Breast epithelium (tissue), 3 donors: ENCODE measurements around the gene SEMA4D.

Experiments used
- POLR2A ChIP-seq: fragments of 450-650 bp; IDR thresholded peaks from one replicate; pipeline ENCODE4 v1.6.1; 2016; ENCODE audit warnings: antibody characterized with exemption, mild to moderate bottlenecking, moderate library complexity
- POLR2AphosphoS5 ChIP-seq, 3 donors: sonication (generic); formaldehyde crosslinking; IDR thresholded peaks; one replicate each; pipeline ENCODE4 v1.6.1; 2017; ENCODE audit warnings: antibody characterized with exemption in 3 of 3
- TF ChIP-seq, protein P1 (sequence below), 3 donors: fragments of 450-650 bp; IDR thresholded peaks; one replicate each; pipeline ENCODE4 v1.5.1; 2016 to 2017; ENCODE audit warnings: antibody characterized with exemption in 3 of 3, mild to moderate bottlenecking in 3 of 3, moderate library complexity in 3 of 3

DNA sequence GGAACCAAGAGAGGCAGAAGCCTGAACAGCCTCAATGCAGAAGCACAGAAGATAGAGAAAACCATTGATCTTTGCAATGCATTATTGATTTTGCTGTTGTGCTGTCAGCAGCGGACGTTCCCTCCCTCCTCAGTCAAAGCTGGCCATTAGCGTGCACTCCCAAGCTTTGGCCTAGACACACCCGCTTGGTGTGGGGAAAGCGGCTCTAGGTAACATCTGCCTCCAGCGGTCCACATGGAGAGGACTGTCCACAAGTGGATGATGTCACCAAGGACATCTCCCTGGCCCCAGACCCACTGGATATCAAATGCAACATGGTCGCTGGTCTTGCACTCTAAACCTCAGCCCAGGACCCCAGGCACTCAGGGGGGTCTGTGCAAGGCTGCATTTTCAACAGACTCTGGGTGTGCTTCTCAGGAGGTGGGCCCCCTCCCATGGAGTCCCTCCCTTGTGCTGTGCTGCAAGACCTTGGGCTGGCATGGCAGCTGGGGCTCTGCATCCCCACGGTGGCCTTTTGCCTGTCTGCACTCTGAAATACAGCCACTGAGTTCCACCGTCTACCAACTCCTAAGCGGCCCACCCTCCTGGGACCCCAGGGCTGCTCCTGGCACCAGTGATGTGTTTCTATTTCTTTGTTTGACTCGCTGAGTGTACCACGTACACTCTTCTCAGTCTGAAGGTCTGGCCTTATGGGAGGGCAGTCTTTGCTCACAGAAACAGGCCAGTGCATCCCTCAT lies 1.9 kb downstream of the SEMA4D start:
- TF ChIP-seq, protein P1, sequence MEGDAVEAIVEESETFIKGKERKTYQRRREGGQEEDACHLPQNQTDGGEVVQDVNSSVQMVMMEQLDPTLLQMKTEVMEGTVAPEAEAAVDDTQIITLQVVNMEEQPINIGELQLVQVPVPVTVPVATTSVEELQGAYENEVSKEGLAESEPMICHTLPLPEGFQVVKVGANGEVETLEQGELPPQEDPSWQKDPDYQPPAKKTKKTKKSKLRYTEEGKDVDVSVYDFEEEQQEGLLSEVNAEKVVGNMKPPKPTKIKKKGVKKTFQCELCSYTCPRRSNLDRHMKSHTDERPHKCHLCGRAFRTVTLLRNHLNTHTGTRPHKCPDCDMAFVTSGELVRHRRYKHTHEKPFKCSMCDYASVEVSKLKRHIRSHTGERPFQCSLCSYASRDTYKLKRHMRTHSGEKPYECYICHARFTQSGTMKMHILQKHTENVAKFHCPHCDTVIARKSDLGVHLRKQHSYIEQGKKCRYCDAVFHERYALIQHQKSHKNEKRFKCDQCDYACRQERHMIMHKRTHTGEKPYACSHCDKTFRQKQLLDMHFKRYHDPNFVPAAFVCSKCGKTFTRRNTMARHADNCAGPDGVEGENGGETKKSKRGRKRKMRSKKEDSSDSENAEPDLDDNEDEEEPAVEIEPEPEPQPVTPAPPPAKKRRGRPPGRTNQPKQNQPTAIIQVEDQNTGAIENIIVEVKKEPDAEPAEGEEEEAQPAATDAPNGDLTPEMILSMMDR (IDR thresholded peaks at IDR 0.05): no peak
- TF ChIP-seq POLR2A: no peak
- TF ChIP-seq POLR2AphosphoS5 (IDR thresholded peaks at IDR 0.05): no peak
